ENCODE measurements around the gene HNRNPA3.
"Not testable (repeated sequence)": the region's sequence is repeated elsewhere in the genome, so short reads cannot be mapped to it uniquely, and the experiment has no call there.

HNRNPA3 gene

DNA sequence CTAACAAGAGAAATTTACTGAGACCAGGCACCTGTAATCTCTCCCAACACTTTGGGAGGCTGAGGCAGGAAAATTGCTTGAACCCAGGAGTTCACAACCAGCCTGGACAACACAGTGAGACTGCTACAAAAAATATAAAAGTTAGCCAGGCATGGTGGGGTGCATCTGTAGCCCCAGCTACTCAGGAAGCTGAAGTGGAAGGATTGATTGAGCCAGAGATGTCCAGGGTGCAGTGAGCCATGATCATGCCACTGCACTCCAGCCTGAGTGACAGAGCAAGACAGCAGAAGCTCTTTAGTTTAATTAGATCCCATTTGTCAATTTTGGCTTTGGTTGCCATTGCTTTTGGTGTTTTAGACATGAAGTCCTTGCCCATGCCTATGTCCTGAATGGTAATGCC lies 32.9 kb upstream of the HNRNPA3 start:
- DNase-seq; H3K27ac Mint-ChIP-seq; H3K4me3 Mint-ChIP-seq; H3K27me3 Mint-ChIP-seq; H3K9me3 Mint-ChIP-seq; ATAC-seq (replicated peaks); H3K36me3 Mint-ChIP-seq; H3K4me1 Mint-ChIP-seq: not testable (repeated sequence)

GRCh38 chr2:177180269-177181000 lies 32.2 kb upstream of the HNRNPA3 start:
- no peaks in the 10 kb centered on the region for H3K36me3 Mint-ChIP-seq
- H3K9me3 Mint-ChIP-seq: no peaks in the 10 kb centered on the region
- H3K27me3 Mint-ChIP-seq: no peaks in the 10 kb centered on the region
- no peak overlapping the region for H3K27ac Mint-ChIP-seq
- no peak overlapping the region for H3K4me3 Mint-ChIP-seq
- no peak for DNase-seq
- no peaks in the 10 kb centered on the region for H3K4me1 Mint-ChIP-seq
- ATAC-seq (replicated peaks): no peak

DNA sequence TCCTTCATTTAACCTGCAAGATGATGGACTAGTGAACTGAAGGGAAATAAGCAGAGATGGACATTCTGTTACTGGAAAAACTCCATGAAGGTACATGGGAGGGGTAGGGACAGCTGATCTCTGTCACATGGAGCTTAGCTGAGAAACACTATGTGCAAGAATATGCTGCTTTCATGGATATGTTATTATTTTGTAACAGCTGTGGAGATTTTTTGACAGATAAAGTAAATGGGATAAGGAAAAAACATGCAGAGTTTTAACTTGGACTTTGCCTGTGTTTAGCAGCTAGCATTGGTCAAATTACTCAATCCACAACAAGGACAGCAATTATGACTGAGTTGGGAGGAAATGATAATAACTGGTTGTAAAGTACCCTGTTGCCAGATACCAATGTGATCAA lies 28.7 kb upstream of the HNRNPA3 start:
- H3K36me3 Mint-ChIP-seq: no peaks in the 10 kb centered on the region
- H3K4me3 Mint-ChIP-seq: no peak overlapping the region
- no peaks in the 10 kb centered on the region for H3K4me1 Mint-ChIP-seq
- no peak overlapping the region for H3K27ac Mint-ChIP-seq
- no peaks in the 10 kb centered on the region for H3K27me3 Mint-ChIP-seq
- DNase-seq (no peak), ATAC-seq (replicated peaks) (no peak)
- H3K9me3 Mint-ChIP-seq: no peaks in the 10 kb centered on the region

- DNase-seq (no peak), ATAC-seq (replicated peaks) (no peak)
- H3K27ac Mint-ChIP-seq: no peak overlapping the region
- no peaks in the 10 kb centered on the region for H3K36me3 Mint-ChIP-seq
- H3K4me3 Mint-ChIP-seq: no peak overlapping the region
- no peaks in the 10 kb centered on the region for H3K9me3 Mint-ChIP-seq
- no peaks in the 10 kb centered on the region for H3K4me1 Mint-ChIP-seq
- no peaks in the 10 kb centered on the region for H3K27me3 Mint-ChIP-seq
Measured at GRCh38 chr2:177184606-177185005, 28.0 kb upstream of the HNRNPA3 start.

DNA sequence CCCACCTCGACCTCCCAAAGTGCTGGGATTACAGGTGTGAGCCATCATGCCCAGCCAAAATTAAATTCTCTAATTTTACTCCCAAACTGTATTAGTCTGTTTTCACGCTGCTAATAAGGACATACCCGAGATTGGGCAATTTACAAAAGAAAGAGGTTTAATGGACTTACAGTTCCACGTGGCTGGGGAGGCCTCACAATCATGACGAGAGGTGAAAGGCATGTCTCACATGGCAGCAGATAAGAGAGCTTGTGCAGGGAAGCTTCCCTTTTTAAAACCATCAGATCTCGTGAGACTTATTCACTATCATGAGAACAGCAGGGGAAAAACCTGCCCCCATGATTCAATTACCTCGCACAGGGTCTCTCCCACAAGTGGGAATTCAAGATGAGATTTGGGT lies 26.6 kb upstream of the HNRNPA3 start:
- H3K27ac Mint-ChIP-seq; H3K27me3 Mint-ChIP-seq; H3K4me3 Mint-ChIP-seq; DNase-seq; H3K36me3 Mint-ChIP-seq; ATAC-seq (replicated peaks); H3K4me1 Mint-ChIP-seq; H3K9me3 Mint-ChIP-seq: not testable (repeated sequence)

- Mint-ChIP-seq H3K9me3 (no peaks in the 10 kb centered on the region), H3K27me3 (no peaks in the 10 kb centered on the region), H3K4me1 (no peaks in the 10 kb centered on the region), H3K27ac (no peak overlapping the region), H3K36me3 (no peaks in the 10 kb centered on the region), H3K4me3 (no peak overlapping the region)
- DNase-seq (no peak), ATAC-seq (replicated peaks) (no peak)
Measured at GRCh38 chr2:177187631-177188312, 24.8 kb upstream of the HNRNPA3 start.

DNA sequence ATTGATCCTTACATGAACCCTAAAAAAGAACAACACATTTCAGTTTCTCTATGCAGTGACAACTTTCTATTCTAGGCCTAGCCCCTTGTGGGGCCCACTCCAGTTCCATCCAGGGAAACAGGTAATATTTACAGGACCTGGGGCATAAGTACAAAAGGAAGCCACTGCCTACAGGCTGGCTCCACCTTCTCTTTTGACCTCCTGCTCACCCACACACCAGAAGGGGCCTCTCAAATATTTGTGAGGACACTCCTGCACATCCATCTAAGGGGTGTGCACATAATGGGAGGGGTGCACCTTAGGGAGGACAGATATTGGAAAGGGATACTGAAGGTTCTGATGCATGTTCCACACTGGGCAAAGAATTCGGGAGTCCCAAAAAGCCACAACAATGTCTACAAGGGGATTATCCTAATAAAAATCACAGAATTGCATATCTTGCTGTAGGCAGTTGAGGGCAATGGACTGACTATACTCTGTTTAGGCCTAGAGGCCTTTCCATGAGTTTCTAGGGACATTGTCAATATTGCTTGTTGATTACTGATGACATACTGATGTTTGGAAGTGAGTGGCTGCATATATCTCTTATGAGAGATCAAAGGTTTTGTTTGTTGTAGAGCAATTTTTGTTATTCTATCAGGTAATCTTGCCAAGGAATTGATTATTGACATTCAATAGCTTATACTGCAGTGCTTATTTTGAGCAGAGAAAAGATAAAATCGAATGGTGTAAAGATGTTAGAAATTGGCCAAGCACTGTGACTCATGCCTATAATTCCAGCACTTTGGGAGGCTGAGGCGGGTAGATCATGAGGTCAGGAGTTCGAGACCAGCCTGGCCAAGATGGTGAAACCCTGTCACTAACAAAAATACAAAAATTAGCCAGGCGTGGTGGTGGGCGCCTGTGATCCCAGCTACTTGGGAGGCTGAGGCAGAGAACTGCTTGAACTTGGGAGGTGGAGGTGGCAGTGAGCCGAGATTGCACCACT lies 23.8 kb upstream of the HNRNPA3 start:
- H3K4me1 Mint-ChIP-seq: no peaks in the 10 kb centered on the region
- DNase-seq (no peak), ATAC-seq (replicated peaks) (no peak)
- no peaks in the 10 kb centered on the region for H3K27me3 Mint-ChIP-seq
- H3K4me3 Mint-ChIP-seq: no peak overlapping the region
- H3K9me3 Mint-ChIP-seq: no peaks in the 10 kb centered on the region
- H3K36me3 Mint-ChIP-seq: no peaks in the 10 kb centered on the region
- H3K27ac Mint-ChIP-seq: no peak overlapping the region

- Mint-ChIP-seq H3K27ac (no peak overlapping the region), H3K9me3 (no peaks in the 10 kb centered on the region), H3K4me3 (no peak overlapping the region), H3K4me1 (no peaks in the 10 kb centered on the region), H3K36me3 (no peaks in the 10 kb centered on the region), H3K27me3 (no peaks in the 10 kb centered on the region)
- no peak for DNase-seq
- no peak for ATAC-seq (replicated peaks)
Measured at GRCh38 chr2:177190941-177191340, 21.7 kb upstream of the HNRNPA3 start.

GRCh38 chr2:177192788-177193187 lies 19.8 kb upstream of the HNRNPA3 start:
- Mint-ChIP-seq H3K9me3 (no peaks in the 10 kb centered on the region), H3K4me3 (no peak overlapping the region), H3K27ac (no peak overlapping the region), H3K27me3 (no peaks in the 10 kb centered on the region), H3K4me1 (no peaks in the 10 kb centered on the region), H3K36me3 (no peaks in the 10 kb centered on the region)
- DNase-seq (no peak), ATAC-seq (replicated peaks) (no peak)

- H3K4me3 Mint-ChIP-seq: no peak overlapping the region
- no peaks in the 10 kb centered on the region for H3K27me3 Mint-ChIP-seq
- H3K36me3 Mint-ChIP-seq: no peaks in the 10 kb centered on the region
- no peaks in the 10 kb centered on the region for H3K4me1 Mint-ChIP-seq
- H3K27ac Mint-ChIP-seq: no peak overlapping the region
- DNase-seq (no peak), ATAC-seq (replicated peaks) (no peak)
- H3K9me3 Mint-ChIP-seq: no peaks in the 10 kb centered on the region
Measured at GRCh38 chr2:177193240-177193639, 19.4 kb upstream of the HNRNPA3 start.

DNA sequence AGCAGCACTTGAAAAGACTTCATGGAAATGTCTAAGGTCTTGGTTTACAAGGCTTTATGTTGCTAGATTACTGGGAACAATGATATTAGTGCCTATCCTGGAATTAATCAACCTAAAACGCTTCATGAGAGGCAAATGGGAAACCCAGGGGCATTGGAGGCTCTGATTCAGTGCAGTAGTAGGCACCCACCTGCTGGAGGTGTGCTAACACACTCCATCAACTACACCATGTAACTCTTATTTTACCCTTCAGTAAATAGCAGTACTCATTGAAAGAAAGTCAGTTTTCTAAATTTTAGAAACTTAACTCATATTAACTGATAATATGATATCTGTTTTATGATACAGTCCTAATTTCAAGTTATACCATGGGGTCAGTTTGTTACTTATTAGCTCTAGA lies 17.4 kb upstream of the HNRNPA3 start:
- Mint-ChIP-seq H3K27ac (no peak overlapping the region), H3K9me3 (no peaks in the 10 kb centered on the region), H3K4me1 (no peaks in the 10 kb centered on the region), H3K4me3 (no peak overlapping the region), H3K36me3 (no peaks in the 10 kb centered on the region), H3K27me3 (no peaks in the 10 kb centered on the region)
- ATAC-seq (replicated peaks) (no peak), DNase-seq (no peak)

DNA sequence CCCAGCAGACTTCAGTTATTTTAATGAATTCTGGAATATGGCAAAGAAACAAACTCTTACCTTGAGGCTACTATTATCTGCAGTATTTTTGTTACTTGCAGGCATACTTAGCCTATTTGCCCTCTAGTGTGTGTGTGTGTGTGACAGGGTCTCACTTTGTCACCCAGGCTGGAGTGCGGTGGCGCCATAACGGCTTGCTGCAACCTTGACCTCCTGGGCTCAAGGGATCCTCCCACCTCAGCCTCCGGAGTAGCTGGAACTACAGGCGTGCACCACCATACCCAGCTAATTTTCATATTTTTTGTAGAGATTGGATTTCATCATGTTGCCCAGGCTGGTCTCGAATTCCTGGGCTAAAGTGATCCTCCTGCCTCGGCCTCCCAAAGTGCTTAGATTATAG lies 12.2 kb upstream of the HNRNPA3 start:
- H3K4me1 Mint-ChIP-seq; H3K36me3 Mint-ChIP-seq; ATAC-seq (replicated peaks); H3K4me3 Mint-ChIP-seq; H3K9me3 Mint-ChIP-seq; H3K27ac Mint-ChIP-seq; DNase-seq; H3K27me3 Mint-ChIP-seq: not testable (repeated sequence)

- H3K9me3 Mint-ChIP-seq: no peaks in the 10 kb centered on the region
Measured at GRCh38 chr2:177201919-177202346, 10.7 kb upstream of the HNRNPA3 start.

GRCh38 chr2:177204417-177204816 lies 8.2 kb upstream of the HNRNPA3 start:
- no peaks in the 10 kb centered on the region for H3K9me3 Mint-ChIP-seq
- no peaks in the 10 kb centered on the region for H3K27me3 Mint-ChIP-seq
- ATAC-seq (replicated peaks) (no peak), DNase-seq (no peak)
- peaks cover 5 to 22% of the 10 kb centered on the region in 2 donors for H3K4me1 Mint-ChIP-seq
- H3K36me3 Mint-ChIP-seq: peaks cover 3 to 9% of the 10 kb centered on the region in 2 donors
- no peak overlapping the region for H3K27ac Mint-ChIP-seq
- H3K4me3 Mint-ChIP-seq: no peak overlapping the region

More at GRCh38 chr2:177201919-177202346, 10.7 kb upstream of the HNRNPA3 start:
- Mint-ChIP-seq H3K4me1 (peaks cover 3 to 8% of the 10 kb centered on the region in 2 donors), H3K27ac (no peak overlapping the region), H3K36me3 (peaks cover 3 to 5% of the 10 kb centered on the region in 2 donors), H3K4me3 (no peak overlapping the region), H3K27me3 (no peaks in the 10 kb centered on the region)
- DNase-seq (no peak), ATAC-seq (replicated peaks) (no peak)
